ENCODE data around the gene TMEM255B. TPM values are rescaled to one million over a fixed set of nuclear protein-coding genes. Genes with fewer than 3 reads are reported as not detected.
A peak's percentile ranks its signal among the peaks of the same experiment; 100 is the strongest.

The TMEM255B gene
- total RNA-seq, 1 experiment from 2014 or later = 2.8 TPM

GRCh38 chr13:113774177-113775107, 15.4 kb downstream of the TMEM255B start:
- H3K27ac Mint-ChIP-seq = no peak overlapping the region
- H2BK5ac ChIP-seq (ENCODE audit: insufficient read length, low read length) = no peak overlapping the region
- no peaks in the 10 kb centered on the region for H3K27me3 ChIP-seq (ENCODE audit: insufficient read depth, low read length)
- no peaks in the 10 kb centered on the region for H3K79me2 ChIP-seq (ENCODE audit: insufficient read depth, low read length)
- no peak for TF ChIP-seq CTCF (conservative IDR thresholded peaks at IDR 0.05)
- H3K4ac ChIP-seq (ENCODE audit: low read depth, low read length) = no peak overlapping the region
- no peak overlapping the region for H3K14ac ChIP-seq (ENCODE audit: insufficient read depth, low read length)
- peaks cover 26% of the 10 kb centered on the region for H3K27me3 Mint-ChIP-seq (ENCODE audit: low read depth)
- no peak overlapping the region for H3T11ph ChIP-seq (ENCODE audit: low read length)
- peaks cover 2% of the 10 kb centered on the region for H4K20me1 ChIP-seq (ENCODE audit: control insufficient read depth, insufficient read depth, insufficient read length)
- H3K4me2 ChIP-seq (ENCODE audit: insufficient read depth, insufficient read length, low read length) = no peak overlapping the region
- no peak for DNase-seq
- H3K9me3 ChIP-seq (ENCODE audit: control insufficient read depth, low read depth, low read length) = no peaks in the 10 kb centered on the region
- no peak overlapping the region for H2BK20ac ChIP-seq (ENCODE audit: low read depth, low read length, poor library complexity, severe bottlenecking)
- H3K4me1 Mint-ChIP-seq = no peaks in the 10 kb centered on the region
- H3K23ac ChIP-seq (ENCODE audit: insufficient read length, low read depth, low read length) = no peak overlapping the region
- H2AFZ ChIP-seq (ENCODE audit: low read length) = no peak overlapping the region
- H3K23me2 ChIP-seq (ENCODE audit: insufficient read length, low read depth, low read length, poor library complexity, severe bottlenecking) = no peaks in the 10 kb centered on the region
- no peaks in the 10 kb centered on the region for H3K4me1 ChIP-seq (ENCODE audit: insufficient read depth, low read length)
- no peak overlapping the region for H3K27ac ChIP-seq (ENCODE audit: insufficient read length, low read depth, low read length)
- no peaks in the 10 kb centered on the region for H3K79me1 ChIP-seq (ENCODE audit: insufficient read depth, low read depth, low read length, poor library complexity, severe bottlenecking)
- no peak overlapping the region for H2AK5ac ChIP-seq (ENCODE audit: insufficient read length, low read length)
- no peak overlapping the region for H3K56ac ChIP-seq (ENCODE audit: insufficient read length, low read depth, low read length)
- H2BK15ac ChIP-seq (ENCODE audit: low read depth, low read length) = no peak overlapping the region
- H3K9me3 Mint-ChIP-seq = peaks cover 0 to 4% of the 10 kb centered on the region in 2 experiments; a peak in 2 of 5 replicates
- peak overlapping the region; percentile 0 for H3K18ac ChIP-seq (ENCODE audit: insufficient read length, low read depth, low read length)
- H2BK12ac ChIP-seq (ENCODE audit: insufficient read length, low read depth, low read length) = no peak overlapping the region
- no peaks in the 10 kb centered on the region; a peak in 2 of 7 replicates for H3K36me3 Mint-ChIP-seq (ENCODE audit: insufficient read depth in 1 of 3, low read depth in 3 of 3)
- H4K8ac ChIP-seq (replicated peaks; ENCODE audit: insufficient read length, low read depth, low read length) = no peak overlapping the region
- H4K5ac ChIP-seq (ENCODE audit: insufficient read length, low read depth, low read length) = no peak overlapping the region
- no peak overlapping the region for H2BK120ac ChIP-seq (ENCODE audit: low read depth, low read length, poor library complexity, severe bottlenecking)
- H3K9ac ChIP-seq (ENCODE audit: extremely low read depth, insufficient read length, low read length) = no peak overlapping the region
- H4K91ac ChIP-seq (ENCODE audit: insufficient read length, low read depth, low read length) = no peak overlapping the region
- WGBS (ENCODE audit: extremely low coverage, insufficient read length, low lambda C conversion rate) = 97% methylated on average over 5 of the region's 9 CpGs
- H3K4me3 Mint-ChIP-seq = no peak overlapping the region

Measured in H9 (cell line).